HepG2 (cell line): ENCODE results near the gene S100A12.

Source experiments
- ZNF777 ChIP-seq: sonication (generic); formaldehyde crosslinking; IDR thresholded peaks from 2 replicates; pipeline ENCODE4 v1.4.0; 2020; ENCODE audit warnings: missing genetic modification reagents
- TF ChIP-seq, protein P1 (sequence below): sonication (generic); formaldehyde crosslinking; IDR thresholded peaks from 2 replicates; pipeline ENCODE4 v1.9.0; 2021; ENCODE audit warnings: missing genetic modification reagents, borderline replicate concordance

DNA sequence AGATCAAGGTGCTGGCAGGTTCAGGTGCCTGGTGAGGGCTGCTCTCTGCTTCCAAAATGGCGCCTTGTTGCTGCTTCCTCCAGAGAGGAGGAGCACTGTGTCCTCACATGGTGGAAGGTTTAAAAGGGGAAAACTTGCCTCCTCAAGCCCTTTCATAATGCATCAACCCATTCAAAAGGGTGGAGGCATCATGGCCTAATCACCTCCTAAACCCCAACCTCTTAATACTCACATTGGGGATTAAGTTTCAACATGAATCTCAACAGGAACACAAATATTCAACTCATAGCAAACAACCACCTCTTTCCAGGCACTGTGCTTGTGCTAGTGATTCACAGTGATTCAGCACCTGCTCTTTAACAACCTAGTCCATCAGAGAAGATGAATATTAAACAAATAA lies 4.2 kb downstream of the S100A12 start:
- TF ChIP-seq ZNF777 (CRISPR knock-in tag) = no peak
- TF ChIP-seq, protein P1, sequence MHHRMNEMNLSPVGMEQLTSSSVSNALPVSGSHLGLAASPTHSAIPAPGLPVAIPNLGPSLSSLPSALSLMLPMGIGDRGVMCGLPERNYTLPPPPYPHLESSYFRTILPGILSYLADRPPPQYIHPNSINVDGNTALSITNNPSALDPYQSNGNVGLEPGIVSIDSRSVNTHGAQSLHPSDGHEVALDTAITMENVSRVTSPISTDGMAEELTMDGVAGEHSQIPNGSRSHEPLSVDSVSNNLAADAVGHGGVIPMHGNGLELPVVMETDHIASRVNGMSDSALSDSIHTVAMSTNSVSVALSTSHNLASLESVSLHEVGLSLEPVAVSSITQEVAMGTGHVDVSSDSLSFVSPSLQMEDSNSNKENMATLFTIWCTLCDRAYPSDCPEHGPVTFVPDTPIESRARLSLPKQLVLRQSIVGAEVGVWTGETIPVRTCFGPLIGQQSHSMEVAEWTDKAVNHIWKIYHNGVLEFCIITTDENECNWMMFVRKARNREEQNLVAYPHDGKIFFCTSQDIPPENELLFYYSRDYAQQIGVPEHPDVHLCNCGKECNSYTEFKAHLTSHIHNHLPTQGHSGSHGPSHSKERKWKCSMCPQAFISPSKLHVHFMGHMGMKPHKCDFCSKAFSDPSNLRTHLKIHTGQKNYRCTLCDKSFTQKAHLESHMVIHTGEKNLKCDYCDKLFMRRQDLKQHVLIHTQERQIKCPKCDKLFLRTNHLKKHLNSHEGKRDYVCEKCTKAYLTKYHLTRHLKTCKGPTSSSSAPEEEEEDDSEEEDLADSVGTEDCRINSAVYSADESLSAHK (CRISPR knock-in tag) = no peak
